Psoas muscle (tissue), 8 donors: Measurements from ENCODE around the gene EID1. TPM values are rescaled to one million over a fixed set of nuclear protein-coding genes. Genes with fewer than 3 reads are reported as not detected.

ENCODE experiments used
- ATAC-seq, 4 donors: fragments of 200-7000 bp; cut with Tn5 transposase; one replicate each; pipeline ENCODE4 v1.9.1; 2020; ENCODE audit warnings: moderate library complexity in 3 of 4, mild to moderate bottlenecking in 2 of 4
- DNase-seq, 2 donors: peaks; one replicate each; pipeline ENCODE4 v3.0.0-alpha.2; 2020
- H3K27ac ChIP-seq: fragments of 200-600 bp; one replicate; pipeline ENCODE4 v1.8.0; 2022
- H3K27me3 ChIP-seq, 3 donors: fragments of 200-600 bp in 1 of 3; one replicate each; pipeline versions ENCODE4 v1.6.1 to v1.8.0; 2013 to 2022; ENCODE audit warnings: low read length in 2 of 3, mild to moderate bottlenecking in 2 of 3, moderate library complexity in 1 of 3; ENCODE audit not compliant: insufficient read depth in 3 of 3
- H3K36me3 ChIP-seq, 2 donors: fragments of 200-600 bp in 1 of 2; one replicate each; pipeline versions ENCODE4 v1.6.1 to v1.8.0; 2013 to 2022; ENCODE audit warnings: low read depth in 1 of 2, mild to moderate bottlenecking in 1 of 2, moderate library complexity in 1 of 2; ENCODE audit not compliant: insufficient read depth in 1 of 2
- H3K4me1 ChIP-seq: fragments of 200-600 bp; one replicate; pipeline ENCODE4 v1.8.0; 2022
- H3K4me3 ChIP-seq: fragments of 200-600 bp; one replicate; pipeline ENCODE4 v1.8.0; 2022; ENCODE audit warnings: mild to moderate bottlenecking
- H3K9me3 ChIP-seq: fragments of 200-600 bp; one replicate; pipeline ENCODE4 v1.8.0; 2022
- WGBS, 3 donors: extraction: QIAGEN DNeasy Blood & Tissue Kit; methylation state at CpG; one replicate each; pipeline versions ENCODE4 v1.1.6 to v1.1.7; 2013; 5-methylcytosine and 5-hydroxymethylcytosine counted together
- intact Hi-C, 2 donors: fragments of 100-400 bp; cut with DNase I; formaldehyde crosslinking; loops; one replicate each; pipeline versions ENCODE4 v1.11.0 to v1.14.2; 2022
- polyA plus RNA-seq, 3 donors: library from polyadenylated mRNA; stranded (reverse); fragments of 200-250 nt; gene quantifications; one replicate each; pipeline ENCODE4 v1.2.3, GENCODE V29; 2013
- total RNA-seq, 4 donors: library from RNA; stranded (reverse); fragmentation: NEBNext Ultra II Directional in 2 of 4; extraction: Animal tissue kit (Norgen Biotek cat#: 25700) in 2 of 4; gene quantifications; one replicate each; pipeline versions ENCODE4 v1.2.1 to v1.2.4, GENCODE V29; 2021 to 2023
- TF ChIP-seq, protein P1 (sequence below): fragments of 200-600 bp; IDR thresholded peaks from one replicate; pipeline ENCODE4 v1.8.0; 2022; ENCODE audit warnings: antibody characterized with exemption
- donor health status: healthy with polysubstance abuse.
- donor health status: DM: no; HTN: no; CAD: no; lungs with moderate emphysema.
- donor health status: Bipolar disorder and iron deficiency.
- donor health status: healthy.
- donor health status: DM: yes; HTN: yes; CAD: no.
- donor health status: DM: no; HTN: no; CAD: no.
- donor health status: DM: no; HTN: no; CAD: no.
- donor health status: DM: yes; HTN: yes; CAD: no.

Gene EID1
- total and polyA plus RNA-seq, 7 donors, result 60.3 to 120 (median 93.7) TPM

GRCh38 chr15:48833526-48834239 is 44.3 kb upstream of the EID1 start:
- no peaks in the 10 kb centered on the region for H3K27me3 ChIP-seq
- H3K4me3 ChIP-seq, result no peak overlapping the region
- no peak for DNase-seq
- intact Hi-C loops, result no loop called here
- peaks cover 6% of the 10 kb centered on the region for H3K9me3 ChIP-seq
- H3K27ac ChIP-seq, result no peak overlapping the region
- H3K36me3 ChIP-seq, result no peaks in the 10 kb centered on the region
- no peak for ATAC-seq
- H3K4me1 ChIP-seq, result no peaks in the 10 kb centered on the region
- TF ChIP-seq, protein P1, sequence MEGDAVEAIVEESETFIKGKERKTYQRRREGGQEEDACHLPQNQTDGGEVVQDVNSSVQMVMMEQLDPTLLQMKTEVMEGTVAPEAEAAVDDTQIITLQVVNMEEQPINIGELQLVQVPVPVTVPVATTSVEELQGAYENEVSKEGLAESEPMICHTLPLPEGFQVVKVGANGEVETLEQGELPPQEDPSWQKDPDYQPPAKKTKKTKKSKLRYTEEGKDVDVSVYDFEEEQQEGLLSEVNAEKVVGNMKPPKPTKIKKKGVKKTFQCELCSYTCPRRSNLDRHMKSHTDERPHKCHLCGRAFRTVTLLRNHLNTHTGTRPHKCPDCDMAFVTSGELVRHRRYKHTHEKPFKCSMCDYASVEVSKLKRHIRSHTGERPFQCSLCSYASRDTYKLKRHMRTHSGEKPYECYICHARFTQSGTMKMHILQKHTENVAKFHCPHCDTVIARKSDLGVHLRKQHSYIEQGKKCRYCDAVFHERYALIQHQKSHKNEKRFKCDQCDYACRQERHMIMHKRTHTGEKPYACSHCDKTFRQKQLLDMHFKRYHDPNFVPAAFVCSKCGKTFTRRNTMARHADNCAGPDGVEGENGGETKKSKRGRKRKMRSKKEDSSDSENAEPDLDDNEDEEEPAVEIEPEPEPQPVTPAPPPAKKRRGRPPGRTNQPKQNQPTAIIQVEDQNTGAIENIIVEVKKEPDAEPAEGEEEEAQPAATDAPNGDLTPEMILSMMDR, result no peak

DNA sequence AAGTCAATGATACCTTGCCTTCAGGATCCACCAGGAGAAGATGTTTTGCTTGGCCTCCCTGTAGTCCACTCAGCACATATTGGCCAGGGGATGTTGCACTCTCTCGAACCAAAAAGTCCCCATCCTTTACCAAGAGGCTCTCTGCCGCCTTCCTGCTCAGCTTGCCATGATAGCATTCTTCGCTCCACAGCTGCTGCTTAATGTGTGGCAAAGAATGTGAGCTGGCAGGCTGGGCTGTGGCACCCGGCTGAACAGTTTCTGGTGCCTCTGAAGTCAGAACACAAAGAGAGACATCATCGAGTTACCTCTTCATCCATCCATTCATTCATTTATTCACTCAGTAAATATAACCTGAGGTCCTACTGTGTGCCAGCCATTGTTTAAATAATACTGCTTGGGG is 43.2 kb upstream of the EID1 start:
- WGBS, 3 donors, result 34 to 43% (median 35%) methylated on average over 5 of the region's 5 CpGs
- Histone ChIP-seq H3K9me3 (peaks cover 6% of the 10 kb centered on the region), H3K27ac (no peak overlapping the region), H3K4me3 (no peak overlapping the region), H3K4me1 (no peaks in the 10 kb centered on the region), H3K27me3 (no peaks in the 10 kb centered on the region), H3K36me3 (no peaks in the 10 kb centered on the region)
- intact Hi-C loops, result no loop called here
- TF ChIP-seq, protein P1, result no peak
- ATAC-seq (no peak), DNase-seq (no peak)

GRCh38 chr15:48842501-48842900 is 35.4 kb upstream of the EID1 start:
- ATAC-seq, result no peak
- TF ChIP-seq, protein P1, result no peak
- Histone ChIP-seq H3K9me3 (no peaks in the 10 kb centered on the region), H3K4me3 (no peak overlapping the region), H3K27me3 (no peaks in the 10 kb centered on the region), H3K36me3 (no peaks in the 10 kb centered on the region), H3K27ac (no peak overlapping the region), H3K4me1 (no peaks in the 10 kb centered on the region)
- intact Hi-C loops, result no loop called here
- WGBS, 3 donors, result 75 to 93% (median 93%) methylated on average over 6 of the region's 6 CpGs
- DNase-seq, result no peak

- no peak overlapping the region for H3K4me3 ChIP-seq
- ATAC-seq, result no peak
- no peak overlapping the region for H3K27ac ChIP-seq
- no peaks in the 10 kb centered on the region for H3K4me1 ChIP-seq
- TF ChIP-seq, protein P1, result no peak
- H3K27me3 ChIP-seq, result no peaks in the 10 kb centered on the region
- DNase-seq, result no peak
- WGBS, 3 donors, result 35 to 52% (median 46%) methylated on average over 1 of the region's 1 CpG
- no peaks in the 10 kb centered on the region for H3K9me3 ChIP-seq
- intact Hi-C loops, result no loop called here
- no peaks in the 10 kb centered on the region for H3K36me3 ChIP-seq
These were observed 32.8 kb upstream of the EID1 start for GRCh38 chr15:48845123-48845522.

GRCh38 chr15:48850648-48851047 is 27.3 kb upstream of the EID1 start:
- Histone ChIP-seq H3K4me3 (no peak overlapping the region), H3K27ac (no peak overlapping the region), H3K9me3 (no peaks in the 10 kb centered on the region), H3K4me1 (no peaks in the 10 kb centered on the region), H3K36me3 (no peaks in the 10 kb centered on the region), H3K27me3 (no peaks in the 10 kb centered on the region)
- no peak for ATAC-seq
- DNase-seq, result no peak
- intact Hi-C loops, result no loop called here
- 38 to 50% (median 46%) methylated on average over 2 of the region's 2 CpGs for WGBS, 3 donors
- TF ChIP-seq, protein P1, result no peak
